ENCODE data around the gene WDFY2.

The WDFY2 gene

GRCh38 chr13:51704399-51705313 is 120.4 kb downstream of the WDFY2 start:
- no peak for TF ChIP-seq CTCF (conservative IDR thresholded peaks at IDR 0.05)

GRCh38 chr13:51707461-51707860 is 123.2 kb downstream of the WDFY2 start:
- H3K27ac ChIP-seq, result no peak overlapping the region
- no peak for TF ChIP-seq CTCF (conservative IDR thresholded peaks at IDR 0.05)

More at GRCh38 chr13:51704399-51705313, 120.4 kb downstream of the WDFY2 start:
- no peak overlapping the region for H3K27ac ChIP-seq

- H3K27ac ChIP-seq, result no peak overlapping the region
Measured at GRCh38 chr13:51713807-51714206, 129.5 kb downstream of the WDFY2 start.

GRCh38 chr13:51714663-51715168 is 130.5 kb downstream of the WDFY2 start:
- TF ChIP-seq CTCF (conservative IDR thresholded peaks at IDR 0.05), result no peak
- H3K27ac ChIP-seq, result no peak overlapping the region

More at GRCh38 chr13:51713807-51714206, 129.5 kb downstream of the WDFY2 start:
- TF ChIP-seq CTCF (conservative IDR thresholded peaks at IDR 0.05), result no peak

- no peak overlapping the region for H3K27ac ChIP-seq
- no peak for TF ChIP-seq CTCF (conservative IDR thresholded peaks at IDR 0.05)
Measured at GRCh38 chr13:51715613-51716012, 131.4 kb downstream of the WDFY2 start.

- no peak overlapping the region for H3K27ac ChIP-seq
- TF ChIP-seq CTCF (conservative IDR thresholded peaks at IDR 0.05), result no peak
Measured at GRCh38 chr13:51717786-51718398, 133.6 kb downstream of the WDFY2 start.

GRCh38 chr13:51719394-51719793 is 135.1 kb downstream of the WDFY2 start:
- TF ChIP-seq CTCF (conservative IDR thresholded peaks at IDR 0.05), result no peak

More at GRCh38 chr13:51719394-51719793, 135.1 kb downstream of the WDFY2 start:
- H3K27ac ChIP-seq, result no peak overlapping the region

Data from VCaP (cell line).